Measurements from ENCODE around the gene MECR.

DNA sequence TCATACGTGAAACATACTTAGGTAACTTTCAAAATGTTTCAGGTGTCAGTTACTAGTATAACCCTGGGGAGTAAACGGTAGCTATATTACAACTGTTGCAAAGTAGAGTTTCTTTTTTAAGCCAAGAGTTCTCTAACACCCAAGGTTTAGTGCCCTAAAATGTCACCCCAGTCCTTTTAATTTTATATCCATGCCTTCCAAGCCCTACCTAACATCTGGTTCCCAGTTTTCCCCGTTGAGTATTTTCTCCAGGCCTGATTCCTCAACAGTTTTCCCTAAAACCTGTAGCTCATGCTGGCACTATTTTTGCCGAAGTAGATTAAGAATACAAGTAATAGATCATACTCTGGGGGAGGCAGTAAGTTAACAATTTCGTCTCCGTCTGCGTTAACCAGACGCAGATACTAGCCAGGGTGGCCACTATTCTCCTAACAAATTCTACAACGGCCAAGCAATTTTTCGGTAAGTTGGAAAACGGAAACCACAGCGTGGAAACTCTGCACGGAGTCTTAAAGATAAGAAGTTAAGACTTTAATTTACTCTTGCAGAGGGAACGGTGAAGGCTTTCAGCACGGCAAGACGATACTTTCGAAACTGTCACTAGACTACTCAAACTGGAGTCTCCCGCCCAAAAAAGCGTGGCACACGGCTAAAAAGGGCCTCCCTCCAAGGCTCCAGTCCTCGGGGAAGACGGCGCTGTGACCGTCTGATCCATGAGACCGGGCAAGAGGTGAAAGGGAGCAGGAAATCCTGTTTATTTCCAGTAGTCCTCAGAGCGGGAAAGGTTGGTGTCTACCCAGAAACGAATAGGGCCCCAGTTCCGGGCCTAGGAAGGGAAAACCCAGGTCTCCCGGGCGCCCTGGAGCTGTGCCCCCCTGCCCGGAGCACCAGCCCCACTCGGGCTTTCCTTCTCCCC is 50.0 kb downstream of the MECR start:
- TF ChIP-seq REST (IDR thresholded peaks at IDR 0.05; ENCODE audit: unreplicated experiment) = no peak
- TF ChIP-seq CTCF (conservative IDR thresholded peaks at IDR 0.05; ENCODE audit: low read depth in 2 of 2) = no peak
- no peak for TF ChIP-seq EZH2 (IDR thresholded peaks at IDR 0.05; ENCODE audit: low read depth, unreplicated experiment)
